Panc1 (cell line): Measurements from ENCODE around the gene EHD3. TPM values are rescaled to one million over a fixed set of nuclear protein-coding genes. Genes with fewer than 3 reads are reported as not detected.

Experiments used
- ATAC-seq: fragments of 200-7000 bp; cut with Tn5 transposase; 2 replicates; pipeline ENCODE4 v1.9.1; 2020; ENCODE audit warnings: mild to moderate bottlenecking, moderate library complexity
- BruUV-seq: library from RNA; stranded (reverse); fragments of 400-500 nt; replicated peaks from 2 replicates; lab custom pipeline; 2021; lab: Mats Ljungman, UMichigan
- CTCF ChIA-PET: fragments of 300-600 bp; sonication (Branson Sonifier 250); formaldehyde crosslinking; loops from one replicate; lab custom pipeline; 2022; ENCODE audit warnings: antibody characterized with exemption; lab: Charles Lee
- POLR2A ChIA-PET: fragments of 300-600 bp; sonication (Branson Sonifier 250); formaldehyde crosslinking; loops from one replicate; lab custom pipeline; 2022; ENCODE audit warnings: antibody characterized with exemption; lab: Charles Lee
- DNase-seq: peaks from one replicate; pipeline ENCODE4 v3.0.0-alpha.2; 2010; ENCODE audit warnings: low read depth, low spot score
- H3K27ac ChIP-seq: 2 replicates; pipeline ENCODE4 v1.5.1; 2011; ENCODE audit warnings: mild to moderate bottlenecking, low read length, inconsistent platforms
- H3K27me3 ChIP-seq: fragments of 200-500 bp; sonication (Bioruptor generic); 2 replicates; pipeline ENCODE4 v1.6.0; 2014; ENCODE audit warnings: low read length, inconsistent platforms; ENCODE audit not compliant: control insufficient read depth, insufficient read depth
- H3K36me3 ChIP-seq: fragments of 200-500 bp; sonication (Bioruptor generic); 2 replicates; pipeline ENCODE4 v1.5.1; 2014; ENCODE audit warnings: inconsistent platforms, mild to moderate bottlenecking, low read length, moderate library complexity; ENCODE audit not compliant: control insufficient read depth, insufficient read depth
- H3K4me1 ChIP-seq: 2 replicates; pipeline ENCODE4 v1.5.1; 2011; ENCODE audit warnings: inconsistent platforms, mild to moderate bottlenecking, low read length, moderate library complexity; ENCODE audit not compliant: control insufficient read depth, insufficient read depth
- H3K4me3 ChIP-seq, 2 experiments: 2 replicates each; pipeline ENCODE4 v1.5.1; 2011 to 2012; ENCODE audit warnings: low read depth in 2 of 2, low read length in 2 of 2, mild to moderate bottlenecking in 2 of 2, inconsistent platforms in 1 of 2, moderate library complexity in 1 of 2
- H3K9me3 ChIP-seq: fragments of 200-500 bp; sonication (Bioruptor generic); 2 replicates; pipeline ENCODE4 v1.5.1; 2014; ENCODE audit warnings: low read depth, mild to moderate bottlenecking, inconsistent platforms, low read length, moderate library complexity; ENCODE audit not compliant: control insufficient read depth, insufficient read depth
- POLR2AphosphoS5 ChIP-seq: IDR thresholded peaks from 2 replicates; pipeline ENCODE4 v1.6.1; 2012; ENCODE audit warnings: mild to moderate bottlenecking, low read depth, low read length, moderate library complexity
- SIN3A ChIP-seq: IDR thresholded peaks from 2 replicates; pipeline ENCODE4 v1.6.1; 2012; ENCODE audit warnings: low read depth, mild to moderate bottlenecking, low read length, moderate library complexity, borderline replicate concordance; ENCODE audit not compliant: insufficient read depth
- TCF7L2 ChIP-seq: IDR thresholded peaks from 2 replicates; pipeline ENCODE4 v1.6.1; 2011; ENCODE audit warnings: mild to moderate bottlenecking, low read depth, low read length, inconsistent platforms
- in situ Hi-C: cut with HindIII; loops from 2 replicates; pipeline ENCODE4 v1.10.0; 2016; ENCODE audit warnings: low sequenced_read_pairs, low pct_unique_long_range_greater_than_20kb
- intact Hi-C: fragments of 100-400 bp; cut with micrococcal nuclease; formaldehyde crosslinking; loops from one replicate; pipeline ENCODE4 v1.10.0; 2022; ENCODE audit not compliant: unreplicated experiment
- total RNA-seq: library from RNA; stranded (reverse); gene quantifications from one replicate; pipeline ENCODE4 v1.2.1, GENCODE V29; 2021; ENCODE audit not compliant: unreplicated experiment
- TF ChIP-seq, protein P1 (sequence below), 2 experiments: IDR thresholded peaks; 2 replicates each; pipeline ENCODE4 v1.6.1; 2011 to 2012; ENCODE audit warnings: low read depth in 2 of 2, control low read depth in 1 of 2, low read length in 1 of 2, mild to moderate bottlenecking in 1 of 2, moderate library complexity in 1 of 2; ENCODE audit not compliant: insufficient read depth in 1 of 2
- TF ChIP-seq, protein P2 (sequence below): fragments of 450-650 bp; IDR thresholded peaks from 2 replicates; pipeline ENCODE4 v1.5.1; 2017; ENCODE audit warnings: mild to moderate bottlenecking

Gene EHD3
- total RNA-seq, 1 experiment from 2014 or later = 2.6 TPM

DNA sequence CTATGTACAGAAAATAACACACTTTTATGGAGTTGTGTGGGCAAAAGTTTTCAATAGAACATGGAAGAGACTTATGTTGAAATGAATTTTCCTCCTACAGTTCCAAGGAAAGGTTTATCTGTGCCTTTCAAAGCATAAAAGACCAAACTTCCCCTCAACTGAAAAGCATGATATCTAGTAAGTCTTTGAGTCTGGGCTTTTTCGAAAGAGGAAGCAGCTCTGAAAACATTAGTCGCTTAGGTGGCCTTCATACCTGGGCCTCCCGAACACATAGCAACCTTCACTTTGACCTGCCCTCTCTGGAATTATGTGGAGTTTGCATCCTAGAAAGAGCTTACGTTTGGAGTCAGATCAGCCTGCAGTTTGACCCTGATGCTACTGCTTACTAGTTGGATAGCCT, 11.9 kb upstream of the EHD3 start:
- ChIA-PET POLR2A (no interaction called here), CTCF (no interaction called here)
- no TSS peak for BruUV-seq
- no peak for ATAC-seq
- Histone ChIP-seq H3K4me3 (no peak overlapping the region), H3K9me3 (no peaks in the 10 kb centered on the region), H3K27ac (no peak overlapping the region), H3K27me3 (peaks cover 25% of the 10 kb centered on the region), H3K36me3 (no peaks in the 10 kb centered on the region; the same call in 1 of the 2 replicates), H3K4me1 (no peaks in the 10 kb centered on the region)
- TF ChIP-seq, protein P1, sequence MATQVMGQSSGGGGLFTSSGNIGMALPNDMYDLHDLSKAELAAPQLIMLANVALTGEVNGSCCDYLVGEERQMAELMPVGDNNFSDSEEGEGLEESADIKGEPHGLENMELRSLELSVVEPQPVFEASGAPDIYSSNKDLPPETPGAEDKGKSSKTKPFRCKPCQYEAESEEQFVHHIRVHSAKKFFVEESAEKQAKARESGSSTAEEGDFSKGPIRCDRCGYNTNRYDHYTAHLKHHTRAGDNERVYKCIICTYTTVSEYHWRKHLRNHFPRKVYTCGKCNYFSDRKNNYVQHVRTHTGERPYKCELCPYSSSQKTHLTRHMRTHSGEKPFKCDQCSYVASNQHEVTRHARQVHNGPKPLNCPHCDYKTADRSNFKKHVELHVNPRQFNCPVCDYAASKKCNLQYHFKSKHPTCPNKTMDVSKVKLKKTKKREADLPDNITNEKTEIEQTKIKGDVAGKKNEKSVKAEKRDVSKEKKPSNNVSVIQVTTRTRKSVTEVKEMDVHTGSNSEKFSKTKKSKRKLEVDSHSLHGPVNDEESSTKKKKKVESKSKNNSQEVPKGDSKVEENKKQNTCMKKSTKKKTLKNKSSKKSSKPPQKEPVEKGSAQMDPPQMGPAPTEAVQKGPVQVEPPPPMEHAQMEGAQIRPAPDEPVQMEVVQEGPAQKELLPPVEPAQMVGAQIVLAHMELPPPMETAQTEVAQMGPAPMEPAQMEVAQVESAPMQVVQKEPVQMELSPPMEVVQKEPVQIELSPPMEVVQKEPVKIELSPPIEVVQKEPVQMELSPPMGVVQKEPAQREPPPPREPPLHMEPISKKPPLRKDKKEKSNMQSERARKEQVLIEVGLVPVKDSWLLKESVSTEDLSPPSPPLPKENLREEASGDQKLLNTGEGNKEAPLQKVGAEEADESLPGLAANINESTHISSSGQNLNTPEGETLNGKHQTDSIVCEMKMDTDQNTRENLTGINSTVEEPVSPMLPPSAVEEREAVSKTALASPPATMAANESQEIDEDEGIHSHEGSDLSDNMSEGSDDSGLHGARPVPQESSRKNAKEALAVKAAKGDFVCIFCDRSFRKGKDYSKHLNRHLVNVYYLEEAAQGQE (IDR thresholded peaks at IDR 0.05; ENCODE audit: insufficient read depth in 1 of 2, low read depth in 2 of 2, low read length in 1 of 2) = no peak
- TF ChIP-seq TCF7L2 (no peak), POLR2AphosphoS5 (no peak), SIN3A (no peak)
- TF ChIP-seq, protein P2, sequence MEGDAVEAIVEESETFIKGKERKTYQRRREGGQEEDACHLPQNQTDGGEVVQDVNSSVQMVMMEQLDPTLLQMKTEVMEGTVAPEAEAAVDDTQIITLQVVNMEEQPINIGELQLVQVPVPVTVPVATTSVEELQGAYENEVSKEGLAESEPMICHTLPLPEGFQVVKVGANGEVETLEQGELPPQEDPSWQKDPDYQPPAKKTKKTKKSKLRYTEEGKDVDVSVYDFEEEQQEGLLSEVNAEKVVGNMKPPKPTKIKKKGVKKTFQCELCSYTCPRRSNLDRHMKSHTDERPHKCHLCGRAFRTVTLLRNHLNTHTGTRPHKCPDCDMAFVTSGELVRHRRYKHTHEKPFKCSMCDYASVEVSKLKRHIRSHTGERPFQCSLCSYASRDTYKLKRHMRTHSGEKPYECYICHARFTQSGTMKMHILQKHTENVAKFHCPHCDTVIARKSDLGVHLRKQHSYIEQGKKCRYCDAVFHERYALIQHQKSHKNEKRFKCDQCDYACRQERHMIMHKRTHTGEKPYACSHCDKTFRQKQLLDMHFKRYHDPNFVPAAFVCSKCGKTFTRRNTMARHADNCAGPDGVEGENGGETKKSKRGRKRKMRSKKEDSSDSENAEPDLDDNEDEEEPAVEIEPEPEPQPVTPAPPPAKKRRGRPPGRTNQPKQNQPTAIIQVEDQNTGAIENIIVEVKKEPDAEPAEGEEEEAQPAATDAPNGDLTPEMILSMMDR = no peak
- in situ Hi-C loops = no loop called here
- intact Hi-C loops = no loop called here
- no peak for DNase-seq

DNA sequence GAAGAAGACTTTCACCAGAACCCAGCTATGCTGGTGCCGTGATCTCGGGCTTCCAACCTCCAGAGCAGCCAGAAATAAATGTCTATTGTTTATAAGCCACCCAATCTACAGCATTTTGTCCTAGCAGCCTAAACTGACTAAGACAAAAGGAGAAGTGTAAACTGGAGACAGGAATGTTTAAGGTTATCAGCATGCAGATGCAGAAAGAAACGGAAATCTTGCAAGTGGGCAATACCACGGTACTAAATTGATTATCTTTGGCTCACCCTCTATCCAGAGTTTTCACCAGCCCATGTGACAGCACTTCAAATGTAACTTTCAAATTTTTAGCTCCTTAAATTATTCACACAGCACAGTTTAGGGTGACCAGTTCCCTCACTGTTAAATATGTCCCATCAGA, 10.9 kb upstream of the EHD3 start:
- in situ Hi-C loops = no loop called here
- intact Hi-C loops = no loop called here
- POLR2A ChIA-PET = no interaction called here
- H3K9me3 ChIP-seq = no peaks in the 10 kb centered on the region
- DNase-seq (no peak), ATAC-seq (no peak)
- H3K27me3 ChIP-seq = peaks cover 25% of the 10 kb centered on the region
- no peak overlapping the region for H3K27ac ChIP-seq
- CTCF ChIA-PET = no interaction called here
- no peaks in the 10 kb centered on the region for H3K4me1 ChIP-seq
- TF ChIP-seq POLR2AphosphoS5 (no peak), TCF7L2 (no peak), SIN3A (no peak)
- TF ChIP-seq, protein P2 = no peak
- TF ChIP-seq, protein P1 (IDR thresholded peaks at IDR 0.05; ENCODE audit: insufficient read depth in 1 of 2, low read depth in 2 of 2, low read length in 1 of 2) = no peak
- no peaks in the 10 kb centered on the region; the same call in 1 of the 2 replicates for H3K36me3 ChIP-seq
- H3K4me3 ChIP-seq = no peak overlapping the region
- no TSS peak for BruUV-seq
